GM18502 (cell line): Measurements from ENCODE around the gene ZBTB24.
"Not testable (repeated sequence)": the region's sequence is repeated elsewhere in the genome, so short reads cannot be mapped to it uniquely, and the experiment has no call there.

Experiments used
- ATAC-seq: cut with Tn5 transposase; IDR thresholded peaks from one replicate; pipeline ENCODE4 v1.9.1; 2021; ENCODE audit warnings: mild to moderate bottlenecking; ENCODE audit not compliant: unreplicated experiment, poor library complexity

ZBTB24 gene

GRCh38 chr6:109473120-109473519 is 9.9 kb downstream of the ZBTB24 start:
- ATAC-seq: no peak

- peak; percentile 70 for ATAC-seq
Measured at GRCh38 chr6:109472132-109472995, 10.7 kb downstream of the ZBTB24 start.

- no peak for ATAC-seq
Measured at GRCh38 chr6:109471105-109471810, 11.8 kb downstream of the ZBTB24 start.

- ATAC-seq: no peak
Measured at GRCh38 chr6:109469591-109470189, 13.3 kb downstream of the ZBTB24 start.

GRCh38 chr6:109467696-109468095 is 15.3 kb downstream of the ZBTB24 start:
- ATAC-seq: no peak

- ATAC-seq: no peak
Measured at GRCh38 chr6:109466212-109466923, 16.7 kb downstream of the ZBTB24 start.

GRCh38 chr6:109465772-109466171 is 17.2 kb downstream of the ZBTB24 start:
- no peak for ATAC-seq

- no peak for ATAC-seq
Measured at GRCh38 chr6:109461733-109462526, 21.1 kb downstream of the ZBTB24 start.

GRCh38 chr6:109461205-109461604 is 21.8 kb downstream of the ZBTB24 start:
- not testable (repeated sequence) for ATAC-seq

GRCh38 chr6:109460161-109460829 is 22.7 kb downstream of the ZBTB24 start:
- ATAC-seq: no peak

GRCh38 chr6:109458774-109459531 is 24.1 kb downstream of the ZBTB24 start:
- peak; percentile 34 for ATAC-seq

- ATAC-seq: no peak
Measured at GRCh38 chr6:109457562-109457996, 25.4 kb downstream of the ZBTB24 start.

- no peak for ATAC-seq
Measured at GRCh38 chr6:109456710-109457561, 26.1 kb downstream of the ZBTB24 start.

- ATAC-seq: peak; percentile 7
Measured at GRCh38 chr6:109456111-109456583, 26.9 kb downstream of the ZBTB24 start.

- ATAC-seq: peak; percentile 61
Measured at GRCh38 chr6:109455437-109456110, 27.4 kb downstream of the ZBTB24 start, which contains the start of gene MICAL1. Gene MICAL1 (minus strand): TSS chr6:109455772. CDS start chr6:109454196, 1,576 bp downstream.

GRCh38 chr6:109454496-109455436 is 28.3 kb downstream of the ZBTB24 start:
- peak; percentile 34 for ATAC-seq
